Activated CD8-positive, alpha-beta T cell treated with anti-CD3 and anti-CD28 coated beads for 36 hours (primary cell): ENCODE data around the gene SRBD1. TPM values are rescaled to one million over a fixed set of nuclear protein-coding genes. Genes with fewer than 3 reads are reported as not detected.
A peak's percentile ranks its signal among the peaks of the same experiment; 100 is the strongest.

Experiments used
- ATAC-seq: fragments of 200-7000 bp; cut with Tn5 transposase; one replicate; pipeline ENCODE4 v1.10.0; 2021; ENCODE audit warnings: mild to moderate bottlenecking, moderate library complexity
- CTCF ChIA-PET: fragments of 350-600 bp; sonication (Branson Sonifier 250); formaldehyde crosslinking; loops from one replicate; lab custom pipeline; 2021; ENCODE audit warnings: antibody characterized with exemption; lab: Charles Lee
- POLR2A ChIA-PET: fragments of 350-600 bp; sonication (Branson Sonifier 250); formaldehyde crosslinking; loops from one replicate; lab custom pipeline; 2021; ENCODE audit warnings: antibody characterized with exemption; lab: Charles Lee
- DNase-seq: peaks from one replicate; pipeline ENCODE4 v3.0.0-alpha.2; 2020
- H3K27ac Mint-ChIP-seq: one replicate; pipeline ENCODE4 v1.8.0; 2021; ENCODE audit warnings: mild to moderate bottlenecking, mixed read lengths
- H3K27me3 Mint-ChIP-seq: one replicate; pipeline ENCODE4 v1.8.0; 2021; ENCODE audit warnings: mixed read lengths
- H3K36me3 Mint-ChIP-seq: one replicate; pipeline ENCODE4 v1.8.0; 2021; ENCODE audit warnings: low read depth, mixed read lengths
- H3K4me1 Mint-ChIP-seq: one replicate; pipeline ENCODE4 v1.8.0; 2021; ENCODE audit warnings: low read depth, mixed read lengths
- H3K4me3 Mint-ChIP-seq: one replicate; pipeline ENCODE4 v1.8.0; 2021; ENCODE audit warnings: mild to moderate bottlenecking, moderate library complexity, mixed read lengths
- H3K9me3 Mint-ChIP-seq: one replicate; pipeline ENCODE4 v1.8.0; 2021; ENCODE audit warnings: mixed read lengths
- CTCF ChIP-seq: fragments of 200-600 bp; IDR thresholded peaks from one replicate; pipeline ENCODE4 v1.8.0; 2022; ENCODE audit warnings: antibody characterized with exemption, mild to moderate bottlenecking
- intact Hi-C: fragments of 100-400 bp; cut with micrococcal nuclease; formaldehyde crosslinking; loops from one replicate; pipeline ENCODE4 v1.10.0; 2022
- total RNA-seq, 2 experiments: library from RNA; stranded (reverse); gene quantifications; one replicate each; pipeline ENCODE4 v1.2.3, GENCODE V29; 2021

The SRBD1 gene
- total RNA-seq, 2 experiments from 2014 or later = 14.8 to 21.7 TPM

GRCh38 chr2:45494275-45494977 lies 116.6 kb downstream of the SRBD1 start:
- POLR2A ChIA-PET = interaction anchor here (0.7 to 1.1 kb wide), 2 partner anchors 260 to 513 kb away, joined by 3 read pairs; no protein-coding TSS in a partner anchor
- peak; percentile 76 for TF ChIP-seq CTCF
- Mint-ChIP-seq H3K27ac (no peak overlapping the region), H3K27me3 (no peaks in the 10 kb centered on the region), H3K9me3 (no peaks in the 10 kb centered on the region), H3K4me1 (peaks cover 30% of the 10 kb centered on the region), H3K36me3 (peaks cover 3% of the 10 kb centered on the region), H3K4me3 (no peak overlapping the region)
- CTCF ChIA-PET = interaction anchor here (0.7 to 5.9 kb wide), 30 partner anchors 8 to 563 kb away, joined by 3 to 72 read pairs (median 4); partner anchors contain the start of gene SRBD1
- intact Hi-C loops = no loop called here
- DNase-seq = peak; percentile 7
- no peak for ATAC-seq

DNA sequence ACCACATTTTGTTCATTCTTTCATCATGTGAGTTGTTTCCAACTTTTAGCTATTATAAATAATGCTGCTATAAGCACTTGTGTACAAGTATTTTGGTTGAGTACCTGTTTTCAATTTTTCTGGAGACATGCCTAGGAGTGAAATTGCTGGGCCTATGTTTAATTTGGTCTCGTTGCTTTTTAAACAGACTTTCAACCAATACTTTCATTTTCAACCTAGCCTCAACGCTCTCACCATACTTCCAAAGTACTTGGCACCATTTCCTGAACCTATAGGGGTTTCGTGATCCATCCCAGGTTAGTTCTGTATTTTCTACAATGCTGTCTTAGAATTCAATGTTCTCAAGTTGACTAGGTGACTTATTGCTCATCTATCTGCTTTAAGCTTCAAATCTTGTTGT lies 126.1 kb downstream of the SRBD1 start:
- ChIA-PET CTCF (interaction anchor here (3.2 kb wide), 1 partner anchor 9 kb away, joined by 19 read pairs; no protein-coding TSS in a partner anchor), POLR2A (no interaction called here)
- no peak for TF ChIP-seq CTCF
- Mint-ChIP-seq H3K27ac (no peak overlapping the region), H3K9me3 (no peaks in the 10 kb centered on the region), H3K36me3 (peaks cover 4% of the 10 kb centered on the region), H3K4me3 (no peak overlapping the region), H3K4me1 (no peaks in the 10 kb centered on the region), H3K27me3 (no peaks in the 10 kb centered on the region)
- DNase-seq = no peak
- no peak for ATAC-seq
- intact Hi-C loops = no loop called here

DNA sequence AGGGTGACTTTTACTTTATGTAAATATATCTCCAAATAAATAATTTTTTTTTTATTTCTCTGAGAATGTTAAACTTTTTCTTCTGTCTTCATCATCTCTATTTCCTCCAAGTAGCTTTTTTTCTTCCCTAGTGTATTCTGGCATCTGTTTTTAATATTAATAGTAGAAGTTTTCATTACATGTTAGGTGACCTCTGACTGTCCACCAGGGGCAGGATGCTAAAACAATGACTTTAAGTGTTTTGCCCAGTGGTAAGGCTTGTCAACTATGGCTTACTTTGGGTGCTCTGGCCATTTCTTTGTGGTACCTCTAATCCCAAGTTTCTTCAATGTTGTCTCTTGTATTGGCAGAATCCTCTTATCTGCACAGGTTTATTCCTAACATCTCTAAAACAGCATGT lies 127.1 kb downstream of the SRBD1 start:
- ATAC-seq = no peak
- peaks cover 6% of the 10 kb centered on the region for H3K36me3 Mint-ChIP-seq
- no peaks in the 10 kb centered on the region for H3K4me1 Mint-ChIP-seq
- intact Hi-C loops = no loop called here
- H3K27me3 Mint-ChIP-seq = no peaks in the 10 kb centered on the region
- ChIA-PET CTCF (interaction anchor here (3.2 kb wide), 1 partner anchor 10 kb away, joined by 19 read pairs; no protein-coding TSS in a partner anchor), POLR2A (no interaction called here)
- DNase-seq = no peak
- no peak overlapping the region for H3K27ac Mint-ChIP-seq
- no peaks in the 10 kb centered on the region for H3K9me3 Mint-ChIP-seq
- H3K4me3 Mint-ChIP-seq = no peak overlapping the region
- peak; percentile 37 for TF ChIP-seq CTCF

GRCh38 chr2:45477546-45477945 lies 133.5 kb downstream of the SRBD1 start:
- intact Hi-C loops = no loop called here
- no peak for TF ChIP-seq CTCF
- no peak overlapping the region for H3K27ac Mint-ChIP-seq
- H3K4me1 Mint-ChIP-seq = no peaks in the 10 kb centered on the region
- no peaks in the 10 kb centered on the region for H3K27me3 Mint-ChIP-seq
- H3K9me3 Mint-ChIP-seq = no peaks in the 10 kb centered on the region
- no peak overlapping the region for H3K4me3 Mint-ChIP-seq
- ATAC-seq = no peak
- CTCF ChIA-PET = interaction anchor here (1.2 kb wide), 1 partner anchor 17 kb away, joined by 3 read pairs; no protein-coding TSS in a partner anchor
- H3K36me3 Mint-ChIP-seq = peaks cover 22% of the 10 kb centered on the region
- POLR2A ChIA-PET = no interaction called here
- DNase-seq = no peak

DNA sequence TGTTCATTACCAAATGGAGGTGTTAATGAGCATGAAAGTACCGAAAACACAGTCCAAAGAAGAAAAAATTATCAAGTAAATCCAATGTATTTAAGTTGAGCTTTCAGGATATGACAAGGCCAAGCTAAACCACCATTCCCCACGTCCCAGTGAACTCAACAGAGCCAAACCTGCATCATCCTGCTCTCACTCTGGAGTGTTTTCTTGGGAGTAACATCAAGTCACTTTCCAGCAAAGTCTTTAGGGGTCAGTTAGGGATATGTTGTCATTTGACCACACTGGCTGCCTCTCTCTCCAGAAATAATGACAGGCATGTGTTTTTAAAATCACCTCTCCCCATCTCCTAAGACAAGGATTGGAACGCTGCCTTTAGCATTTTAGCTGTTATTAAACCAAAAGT lies 140.5 kb downstream of the SRBD1 start:
- Mint-ChIP-seq H3K27ac (no peak overlapping the region), H3K36me3 (peaks cover 12% of the 10 kb centered on the region), H3K9me3 (no peaks in the 10 kb centered on the region), H3K27me3 (no peaks in the 10 kb centered on the region), H3K4me1 (no peaks in the 10 kb centered on the region), H3K4me3 (no peak overlapping the region)
- DNase-seq = no peak
- ATAC-seq = no peak
- TF ChIP-seq CTCF = no peak
- intact Hi-C loops = no loop called here
- CTCF ChIA-PET = interaction anchor here (1.1 kb wide), 1 partner anchor 25 kb away, joined by 4 read pairs; no protein-coding TSS in a partner anchor
- POLR2A ChIA-PET = no interaction called here
